HG02610 (cell line): ENCODE results near the gene GDE1.

ENCODE experiments used
- ATAC-seq: cut with Tn5 transposase; IDR thresholded peaks from one replicate; pipeline ENCODE4 v1.9.1; 2021; ENCODE audit warnings: mild to moderate bottlenecking, moderate library complexity; ENCODE audit not compliant: unreplicated experiment

The GDE1 gene

DNA sequence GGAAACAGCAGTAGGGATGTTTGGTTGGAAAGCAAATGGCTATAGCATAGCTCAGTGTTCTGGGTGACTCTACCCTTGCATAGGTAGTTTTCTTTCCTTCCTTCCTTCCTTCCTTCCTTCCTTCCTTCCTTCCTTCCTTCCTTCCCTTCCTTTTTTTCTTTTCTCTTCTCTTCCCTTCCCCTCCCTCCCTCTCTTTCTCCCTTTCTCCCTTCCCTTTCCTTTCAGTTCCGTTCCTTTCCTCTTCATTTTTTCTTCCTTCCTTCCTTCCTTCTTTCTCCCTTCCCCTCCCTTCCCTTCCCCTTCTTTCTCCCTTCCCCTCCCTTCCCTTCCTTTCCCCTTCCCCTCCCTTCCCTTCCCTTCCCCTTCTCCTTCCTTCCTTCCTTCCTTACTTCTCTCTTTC, 31.3 kb downstream of the GDE1 start:
- no peak for ATAC-seq

DNA sequence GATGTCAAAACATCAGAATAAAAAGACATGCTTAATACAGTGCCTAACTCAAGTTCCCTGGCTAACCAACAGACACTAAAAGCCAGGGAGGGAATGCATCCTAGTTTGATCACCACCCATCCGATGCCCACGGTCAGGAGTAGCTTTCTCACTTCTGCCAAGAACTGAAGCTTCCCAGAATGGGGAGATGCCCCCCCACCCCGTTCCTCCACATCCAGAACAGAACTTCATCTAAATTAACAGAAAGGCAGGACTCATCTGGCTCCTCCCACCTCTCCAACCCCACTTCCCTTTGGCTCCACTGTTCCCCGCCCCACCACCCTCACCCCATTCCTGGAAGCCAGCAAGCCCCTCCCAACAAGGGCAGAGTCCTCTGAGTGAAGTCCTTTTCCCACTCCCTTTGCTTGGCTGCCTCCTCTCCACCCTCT, 33.7 kb downstream of the GDE1 start:
- ATAC-seq: no peak

DNA sequence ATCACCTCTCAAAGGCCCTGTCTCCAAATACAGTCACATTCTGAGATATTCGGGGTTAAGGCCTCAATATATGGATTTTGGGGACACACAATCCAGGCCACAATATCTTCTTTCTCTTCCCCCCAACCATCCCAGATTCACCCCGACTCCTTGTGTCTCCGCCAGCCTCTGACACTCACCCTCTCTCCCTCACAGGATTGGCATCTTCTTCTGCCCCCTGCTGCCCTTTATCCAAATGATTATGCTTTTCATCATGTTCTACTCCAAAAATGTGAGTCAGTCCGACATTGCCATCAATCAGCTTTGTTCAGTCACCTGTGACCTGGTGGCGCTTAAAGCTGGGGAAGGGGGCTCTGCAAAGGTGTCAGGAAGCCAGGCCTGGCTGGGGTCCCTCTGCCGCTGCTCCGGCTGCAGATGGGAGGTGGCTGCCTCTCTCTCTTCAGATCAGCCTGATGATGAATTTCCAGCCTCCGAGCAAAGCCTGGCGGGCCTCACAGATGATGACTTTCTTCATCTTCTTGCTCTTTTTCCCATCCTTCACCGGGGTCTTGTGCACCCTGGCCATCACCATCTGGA, 35.1 kb downstream of the GDE1 start:
- no peak for ATAC-seq

DNA sequence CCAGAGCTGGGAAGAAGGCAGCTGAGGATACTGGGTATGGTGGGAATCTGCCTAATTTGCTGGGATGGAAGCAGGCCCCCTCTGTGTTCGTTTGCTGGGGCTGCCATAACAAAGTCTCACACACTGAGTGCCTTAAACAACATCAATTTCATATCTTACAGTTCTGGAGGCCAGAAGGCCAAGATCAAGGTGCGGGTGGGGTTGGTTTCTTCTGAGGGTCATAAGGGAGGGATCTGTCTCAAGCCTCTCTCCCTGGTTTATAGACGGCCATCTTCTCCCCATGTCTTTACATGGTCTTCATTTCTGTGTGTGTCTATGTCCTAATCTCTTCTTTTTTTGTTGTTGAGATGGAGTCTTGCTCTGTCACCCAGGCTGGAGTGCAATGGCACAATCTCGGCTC, 35.8 kb downstream of the GDE1 start:
- no peak for ATAC-seq

DNA sequence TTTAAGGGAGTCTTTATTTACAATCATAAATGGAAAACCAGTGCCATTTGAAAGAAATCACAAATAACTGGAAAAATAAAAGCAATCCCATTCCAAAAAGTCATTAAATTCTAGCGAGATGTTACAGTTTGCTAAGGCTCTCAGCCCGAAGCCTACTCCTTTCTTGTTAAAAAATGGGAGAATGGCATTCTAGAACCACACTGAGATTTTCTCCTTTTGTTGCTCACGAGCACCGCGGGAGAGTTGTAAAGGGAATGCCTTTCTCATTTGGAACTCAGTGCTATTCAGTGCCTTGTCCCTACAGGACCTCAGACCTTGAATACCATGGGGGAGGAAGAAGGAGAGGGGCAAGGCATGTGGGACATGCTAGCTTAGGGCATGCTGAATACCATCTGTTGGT, 36.3 kb downstream of the GDE1 start:
- ATAC-seq: no peak

DNA sequence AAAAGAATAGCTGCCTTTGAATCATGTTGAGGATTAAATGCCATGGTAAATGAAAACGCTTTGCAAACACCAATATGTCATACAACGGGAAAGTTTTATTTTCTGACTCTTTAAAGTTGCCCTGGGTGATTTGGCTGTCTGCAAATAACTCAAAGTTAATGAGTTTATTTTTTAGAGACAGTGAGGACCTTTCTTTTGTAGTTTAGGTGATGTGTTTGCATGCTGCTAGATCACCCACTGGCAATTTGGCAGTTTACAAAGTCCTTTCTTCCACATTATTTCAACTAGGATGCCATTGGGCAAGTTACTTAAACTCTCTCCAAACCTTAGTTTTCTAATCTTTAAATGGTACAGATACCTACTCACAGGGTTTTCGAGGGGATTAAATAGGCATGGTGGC, 37.8 kb downstream of the GDE1 start:
- no peak for ATAC-seq

DNA sequence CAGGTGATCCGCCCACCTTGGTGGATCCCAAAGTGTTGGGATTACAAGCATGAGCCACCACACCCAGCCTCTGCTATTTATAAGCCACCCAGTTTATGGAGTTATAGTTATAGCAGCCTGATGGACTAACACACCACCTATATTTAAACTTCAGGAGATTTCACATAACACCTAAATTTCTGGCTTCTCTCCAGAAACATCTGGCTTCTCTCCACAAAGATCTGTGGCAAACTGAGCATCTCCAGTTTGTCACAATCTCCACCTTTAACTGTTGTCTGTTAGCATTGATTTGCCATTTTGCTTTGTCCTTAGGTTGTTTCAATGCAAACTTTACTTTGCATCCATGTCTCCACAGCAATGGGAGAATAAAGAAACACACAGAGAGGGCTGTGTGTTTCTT, 39.6 kb downstream of the GDE1 start:
- ATAC-seq: no peak

DNA sequence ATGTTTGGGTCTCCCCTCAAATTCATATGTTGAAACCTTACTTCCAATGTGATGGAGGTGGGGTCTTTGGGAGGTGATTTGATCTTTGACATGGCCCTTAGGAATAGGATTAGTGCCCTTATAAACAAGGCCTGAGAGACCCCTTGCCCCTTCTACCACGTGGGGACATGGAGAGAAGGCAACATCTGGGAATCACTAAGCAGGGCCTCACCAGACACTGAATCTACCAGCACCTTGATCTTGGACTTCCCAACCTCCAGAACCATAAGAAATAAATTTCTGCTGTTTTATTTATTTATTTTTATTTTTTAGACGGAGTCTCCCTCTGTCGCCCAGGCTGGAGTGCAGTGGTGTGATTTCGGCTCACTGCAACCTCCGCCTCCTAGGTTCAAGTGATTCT, 40.1 kb downstream of the GDE1 start:
- no peak for ATAC-seq

DNA sequence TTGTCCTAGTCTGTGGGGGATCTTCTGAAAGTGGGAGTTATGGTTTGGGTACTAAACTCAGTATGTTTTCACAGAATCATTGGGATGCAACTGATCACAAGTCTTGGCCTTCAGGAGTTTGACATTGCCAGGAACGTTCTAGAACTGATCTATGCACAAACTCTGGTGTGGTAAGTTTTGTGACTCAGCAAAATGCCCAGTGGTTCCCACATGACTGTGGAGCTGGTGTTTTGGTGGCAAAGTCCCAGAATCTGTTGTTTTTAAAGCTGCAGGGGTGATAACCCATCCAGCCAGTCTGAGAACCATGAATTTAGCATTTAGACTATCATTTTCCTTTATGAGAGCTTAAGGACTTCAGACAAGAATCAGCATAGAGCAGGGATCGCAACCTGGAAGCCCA, 40.6 kb downstream of the GDE1 start:
- no peak for ATAC-seq

DNA sequence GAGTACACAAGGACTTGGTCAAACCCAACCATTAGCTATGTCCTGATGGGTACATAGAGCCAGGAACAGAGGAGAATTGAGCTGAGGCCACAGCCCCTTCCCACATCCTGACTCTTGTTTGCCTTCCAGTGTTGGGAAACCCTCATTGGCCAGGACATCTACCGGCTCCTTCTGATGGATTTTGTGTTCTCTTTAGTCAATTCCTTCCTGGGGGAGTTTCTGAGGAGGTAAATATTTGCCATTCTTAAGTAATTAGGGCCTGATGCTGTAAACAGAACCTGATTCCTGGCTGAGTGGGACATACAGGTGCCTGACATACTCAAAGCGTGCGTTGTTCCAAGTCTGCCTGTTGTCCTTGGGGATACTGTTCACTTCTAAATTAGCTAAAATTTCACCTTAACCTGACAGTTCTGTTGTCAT, 42.6 kb downstream of the GDE1 start:
- no peak for ATAC-seq

DNA sequence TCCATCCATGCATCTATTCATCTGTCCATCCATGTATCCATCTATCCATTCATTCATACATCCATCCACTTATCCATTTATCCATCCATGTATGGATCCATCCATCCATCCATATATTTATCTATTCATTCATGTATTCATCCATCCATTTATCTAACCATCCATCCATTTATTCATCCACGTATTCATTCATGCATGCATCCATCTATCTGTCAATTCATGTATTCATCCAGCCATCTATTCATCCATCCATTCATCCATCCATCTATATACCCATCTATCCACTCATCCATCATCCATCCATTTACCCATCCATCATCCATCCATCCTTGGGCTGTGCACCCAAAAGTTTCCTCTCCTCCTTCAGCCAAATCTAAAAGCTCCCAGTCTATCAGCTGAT, 43.4 kb downstream of the GDE1 start:
- no peak for ATAC-seq

DNA sequence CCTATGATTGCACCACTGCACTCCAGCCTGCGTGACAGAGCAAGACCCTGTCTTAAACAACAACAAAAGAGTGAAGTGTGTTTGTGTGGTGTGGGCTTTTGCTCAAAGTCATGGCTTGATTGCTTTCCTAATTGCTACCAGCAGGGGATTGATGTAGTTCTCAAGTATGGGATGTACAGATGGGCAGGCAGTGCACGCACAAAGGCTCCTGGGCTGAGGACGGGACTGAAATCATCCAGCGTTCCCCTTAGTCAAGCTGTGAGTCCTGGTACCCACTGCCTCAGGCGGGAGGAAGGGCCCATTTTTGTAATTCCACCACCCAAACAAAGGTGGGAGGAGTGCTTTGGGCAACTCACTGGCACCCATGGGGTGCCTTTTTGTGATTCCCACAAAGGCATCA, 47.3 kb downstream of the GDE1 start:
- ATAC-seq: no peak

DNA sequence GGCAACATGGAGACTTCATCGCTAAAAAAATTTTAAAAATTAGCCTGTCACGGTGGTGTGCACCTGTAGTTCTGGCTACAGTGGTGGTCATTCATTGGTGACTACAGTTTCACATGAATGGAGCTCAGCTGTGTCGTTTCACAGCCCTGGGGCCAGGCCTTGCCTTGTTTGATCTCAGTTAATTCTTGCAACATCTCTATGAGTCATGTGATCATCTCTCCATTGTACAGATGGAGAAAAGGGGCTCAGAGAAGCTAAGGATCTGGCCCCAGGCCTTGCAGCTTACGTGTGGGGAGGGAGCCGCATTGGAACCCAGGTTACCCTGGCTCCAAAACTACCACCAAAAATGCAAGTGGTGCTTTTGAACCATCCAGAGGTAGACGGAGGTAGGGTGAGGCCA, 49.4 kb downstream of the GDE1 start:
- ATAC-seq: no peak

DNA sequence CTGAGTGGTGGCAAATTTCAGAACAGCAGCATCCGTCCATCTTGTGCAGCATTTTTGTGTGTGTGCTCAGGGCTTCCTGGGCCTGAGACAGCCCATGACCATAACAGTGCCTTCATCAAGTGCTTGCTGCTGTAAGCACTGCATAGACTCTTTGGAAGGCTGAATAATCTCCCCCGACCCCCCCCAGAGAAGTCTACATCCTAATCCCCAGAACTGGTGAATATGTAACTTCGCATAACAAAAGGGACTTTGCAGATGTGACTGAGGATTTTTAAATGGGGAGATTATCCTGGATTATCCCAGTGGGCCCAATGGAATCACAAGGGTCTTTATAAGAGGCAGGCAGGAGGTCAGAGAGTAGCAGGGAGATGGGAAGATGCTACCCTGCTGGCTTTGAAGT, 53.6 kb downstream of the GDE1 start:
- ATAC-seq: no peak

DNA sequence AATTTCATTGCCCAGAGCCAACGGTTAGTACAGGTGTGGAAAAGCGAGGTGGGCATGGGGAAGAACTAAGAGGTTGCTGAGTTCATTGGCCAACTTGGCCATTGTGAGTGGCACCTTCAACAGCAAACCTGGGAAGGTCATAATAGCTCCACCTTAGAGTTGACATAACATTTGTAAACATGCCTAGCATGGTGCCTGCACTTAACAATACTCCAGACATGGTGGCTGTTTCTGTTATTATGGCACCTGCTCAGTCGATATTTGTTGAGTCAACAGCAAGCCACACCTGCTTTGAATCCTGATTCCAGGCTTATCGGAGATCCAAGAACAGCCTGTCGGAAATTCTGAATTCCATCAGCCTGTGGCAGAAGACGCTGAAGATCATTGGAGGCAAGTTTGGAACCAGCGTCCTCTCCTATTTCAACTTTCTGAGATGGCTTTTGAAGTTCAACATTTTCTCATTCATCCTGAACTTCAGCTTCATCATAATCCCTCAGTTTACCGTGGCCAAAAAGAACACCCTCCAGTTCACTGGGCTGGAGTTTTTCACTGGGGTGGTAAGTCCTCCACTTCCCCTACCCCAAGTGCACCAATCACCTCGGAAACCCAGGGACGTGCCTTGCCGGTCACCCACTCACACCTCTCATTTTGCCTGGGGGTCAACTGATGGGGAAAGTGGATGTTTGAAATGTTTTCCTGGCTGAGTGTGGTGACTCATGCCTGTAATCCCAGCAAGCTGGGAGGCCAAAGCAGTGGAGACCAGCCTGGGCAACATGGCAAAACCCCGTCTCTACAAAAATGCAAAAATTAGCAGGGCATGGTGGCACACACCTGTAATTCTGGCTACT, 58.2 kb downstream of the GDE1 start:
- ATAC-seq: no peak

DNA sequence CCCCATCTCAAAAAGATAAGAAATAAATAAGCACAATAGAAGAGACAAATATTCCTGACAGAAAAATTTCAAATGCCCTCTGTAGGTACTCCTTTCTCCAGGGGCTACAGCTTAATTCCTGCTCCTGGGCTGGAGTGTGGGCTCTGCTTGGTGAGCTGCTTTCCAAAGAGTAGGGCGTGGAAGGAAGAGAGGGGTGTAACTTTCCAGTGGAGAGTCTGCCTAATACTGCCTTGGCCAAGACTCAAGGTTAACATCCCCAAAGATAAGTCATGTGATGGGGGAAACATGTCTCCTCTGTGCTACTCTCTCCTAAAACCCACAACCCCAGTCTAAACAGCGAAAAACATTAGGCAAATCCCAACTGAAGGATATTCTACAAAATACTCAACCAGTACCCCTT, 61.5 kb downstream of the GDE1 start:
- no peak for ATAC-seq

DNA sequence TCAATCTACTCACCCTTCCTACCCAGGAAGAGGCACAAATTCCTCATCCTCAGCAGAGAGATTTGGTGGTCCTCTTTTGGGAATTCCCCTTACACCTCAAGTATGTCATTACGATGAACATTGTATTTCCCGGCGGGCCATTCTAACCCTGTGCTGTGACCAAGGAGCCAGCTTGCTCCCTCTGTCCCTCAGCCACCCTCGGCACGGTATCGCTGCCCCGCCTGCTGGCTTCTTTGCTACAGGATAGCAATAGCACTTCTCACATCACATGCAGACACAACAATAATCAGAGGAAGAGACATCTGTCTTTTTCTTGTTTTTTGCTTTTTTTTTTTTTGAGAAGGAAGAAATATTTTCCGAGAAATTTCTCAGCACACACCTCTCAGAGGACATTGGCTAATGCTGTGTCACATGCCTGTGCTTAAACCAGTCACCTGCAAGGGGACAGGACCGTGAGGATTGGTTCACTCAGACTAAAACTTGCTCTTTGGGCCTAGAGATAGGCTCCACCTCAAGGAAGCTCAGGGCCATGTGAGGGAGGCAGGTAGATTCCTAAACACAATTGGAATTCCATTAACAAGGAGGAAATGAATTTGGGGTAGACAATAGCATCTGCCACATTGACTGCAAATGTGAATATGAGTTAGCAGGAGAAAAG, 63.0 kb downstream of the GDE1 start:
- ATAC-seq: no peak
